Measurements from ENCODE around the gene KCTD3.

- TF ChIP-seq, protein P1, sequence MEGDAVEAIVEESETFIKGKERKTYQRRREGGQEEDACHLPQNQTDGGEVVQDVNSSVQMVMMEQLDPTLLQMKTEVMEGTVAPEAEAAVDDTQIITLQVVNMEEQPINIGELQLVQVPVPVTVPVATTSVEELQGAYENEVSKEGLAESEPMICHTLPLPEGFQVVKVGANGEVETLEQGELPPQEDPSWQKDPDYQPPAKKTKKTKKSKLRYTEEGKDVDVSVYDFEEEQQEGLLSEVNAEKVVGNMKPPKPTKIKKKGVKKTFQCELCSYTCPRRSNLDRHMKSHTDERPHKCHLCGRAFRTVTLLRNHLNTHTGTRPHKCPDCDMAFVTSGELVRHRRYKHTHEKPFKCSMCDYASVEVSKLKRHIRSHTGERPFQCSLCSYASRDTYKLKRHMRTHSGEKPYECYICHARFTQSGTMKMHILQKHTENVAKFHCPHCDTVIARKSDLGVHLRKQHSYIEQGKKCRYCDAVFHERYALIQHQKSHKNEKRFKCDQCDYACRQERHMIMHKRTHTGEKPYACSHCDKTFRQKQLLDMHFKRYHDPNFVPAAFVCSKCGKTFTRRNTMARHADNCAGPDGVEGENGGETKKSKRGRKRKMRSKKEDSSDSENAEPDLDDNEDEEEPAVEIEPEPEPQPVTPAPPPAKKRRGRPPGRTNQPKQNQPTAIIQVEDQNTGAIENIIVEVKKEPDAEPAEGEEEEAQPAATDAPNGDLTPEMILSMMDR (IDR thresholded peaks at IDR 0.05; ENCODE audit: insufficient read depth, low read depth, low read length), result no peak
- no peak for TF ChIP-seq EZH2 (IDR thresholded peaks at IDR 0.05; ENCODE audit: insufficient read depth, low read length)
Measured at GRCh38 chr1:215612391-215612790, 45.3 kb downstream of the KCTD3 start.
